Measurements from ENCODE around the gene TECPR2. TPM values are rescaled to one million over a fixed set of nuclear protein-coding genes. Genes with fewer than 3 reads are reported as not detected.

The TECPR2 gene
- total RNA-seq, 2 donors from 2014 or later: 8.4 to 16.6 TPM

- H3K27ac Mint-ChIP-seq: no peak overlapping the region
- ATAC-seq: no peak
- H3K9me3 ChIP-seq (ENCODE audit: control insufficient read depth, low read length, poor library complexity, severe bottlenecking): peaks cover 3% of the 10 kb centered on the region
These were observed 33.8 kb downstream of the TECPR2 start for GRCh38 chr14:102396521-102396920.

GRCh38 chr14:102403028-102403427 is 40.3 kb downstream of the TECPR2 start:
- H3K4me1 Mint-ChIP-seq: peaks cover 2% of the 10 kb centered on the region
- H3K9me3 ChIP-seq (ENCODE audit: control insufficient read depth, low read length, poor library complexity, severe bottlenecking): peaks cover 3% of the 10 kb centered on the region
- H3K4me3 Mint-ChIP-seq: no peak overlapping the region
- DNase-seq: no peak
- peaks cover 6% of the 10 kb centered on the region for H3K36me3 Mint-ChIP-seq (ENCODE audit: low read depth)
- H3K27ac Mint-ChIP-seq: no peak overlapping the region
- H3K27me3 Mint-ChIP-seq: no peaks in the 10 kb centered on the region
- ATAC-seq: no peak

More at GRCh38 chr14:102396521-102396920, 33.8 kb downstream of the TECPR2 start:
- H3K4me1 Mint-ChIP-seq: peaks cover 12% of the 10 kb centered on the region
- no peak overlapping the region for H3K4me3 Mint-ChIP-seq
- no peak for DNase-seq
- H3K27me3 Mint-ChIP-seq: no peaks in the 10 kb centered on the region
- peaks cover 2% of the 10 kb centered on the region for H3K36me3 Mint-ChIP-seq (ENCODE audit: low read depth)

GRCh38 chr14:102407258-102407657 is 44.5 kb downstream of the TECPR2 start:
- Mint-ChIP-seq H3K4me3 (no peak overlapping the region), H3K36me3 (ENCODE audit: low read depth) (peaks cover 5% of the 10 kb centered on the region), H3K27me3 (no peaks in the 10 kb centered on the region), H3K4me1 (peaks cover 4% of the 10 kb centered on the region), H3K27ac (no peak overlapping the region)
- no peaks in the 10 kb centered on the region for H3K9me3 ChIP-seq (ENCODE audit: control insufficient read depth, low read length, poor library complexity, severe bottlenecking)
- no peak for ATAC-seq
- no peak for DNase-seq

- Mint-ChIP-seq H3K36me3 (ENCODE audit: low read depth) (no peaks in the 10 kb centered on the region), H3K27me3 (no peaks in the 10 kb centered on the region), H3K27ac (peak overlapping the region; percentile 5), H3K4me1 (peaks cover 4% of the 10 kb centered on the region), H3K4me3 (no peak overlapping the region)
- DNase-seq (no peak), ATAC-seq (no peak)
- no peaks in the 10 kb centered on the region for H3K9me3 ChIP-seq (ENCODE audit: control insufficient read depth, low read length, poor library complexity, severe bottlenecking)
These were observed 46.0 kb downstream of the TECPR2 start for GRCh38 chr14:102408724-102409123.

- ATAC-seq: no peak
- Mint-ChIP-seq H3K27me3 (no peaks in the 10 kb centered on the region), H3K4me3 (no peak overlapping the region), H3K4me1 (peaks cover 3% of the 10 kb centered on the region), H3K36me3 (ENCODE audit: low read depth) (peaks cover 3% of the 10 kb centered on the region), H3K27ac (no peak overlapping the region)
- DNase-seq: no peak
- H3K9me3 ChIP-seq (ENCODE audit: control insufficient read depth, low read length, poor library complexity, severe bottlenecking): no peaks in the 10 kb centered on the region
These were observed 52.9 kb downstream of the TECPR2 start for GRCh38 chr14:102415671-102416070.

- H3K4me3 Mint-ChIP-seq: no peak overlapping the region
- H3K27ac Mint-ChIP-seq: peak overlapping the region; percentile 65
- DNase-seq: no peak
These were observed 54.3 kb downstream of the TECPR2 start for GRCh38 chr14:102417001-102417431.

GRCh38 chr14:102417646-102418045 is 54.9 kb downstream of the TECPR2 start:
- Mint-ChIP-seq H3K36me3 (ENCODE audit: low read depth) (peaks cover 3% of the 10 kb centered on the region), H3K27ac (peak overlapping the region; percentile 65), H3K4me1 (peaks cover 3% of the 10 kb centered on the region)

More at GRCh38 chr14:102417001-102417431, 54.3 kb downstream of the TECPR2 start:
- H3K36me3 Mint-ChIP-seq (ENCODE audit: low read depth): peaks cover 3% of the 10 kb centered on the region
- H3K4me1 Mint-ChIP-seq: peaks cover 3% of the 10 kb centered on the region
- H3K27me3 Mint-ChIP-seq: no peaks in the 10 kb centered on the region
- no peak for ATAC-seq
- no peaks in the 10 kb centered on the region for H3K9me3 ChIP-seq (ENCODE audit: control insufficient read depth, low read length, poor library complexity, severe bottlenecking)

GRCh38 chr14:102418169-102418852 is 55.6 kb downstream of the TECPR2 start:
- Mint-ChIP-seq H3K27me3 (no peaks in the 10 kb centered on the region), H3K4me3 (no peak overlapping the region), H3K4me1 (peaks cover 3% of the 10 kb centered on the region), H3K27ac (no peak overlapping the region), H3K36me3 (ENCODE audit: low read depth) (peaks cover 3% of the 10 kb centered on the region)
- ATAC-seq (no peak), DNase-seq (no peak)
- no peaks in the 10 kb centered on the region for H3K9me3 ChIP-seq (ENCODE audit: control insufficient read depth, low read length, poor library complexity, severe bottlenecking)

More at GRCh38 chr14:102417646-102418045, 54.9 kb downstream of the TECPR2 start:
- Mint-ChIP-seq H3K27me3 (no peaks in the 10 kb centered on the region), H3K4me3 (no peak overlapping the region)
- ATAC-seq (no peak), DNase-seq (no peak)
- H3K9me3 ChIP-seq (ENCODE audit: control insufficient read depth, low read length, poor library complexity, severe bottlenecking): no peaks in the 10 kb centered on the region

GRCh38 chr14:102418853-102419240 is 56.1 kb downstream of the TECPR2 start:
- Mint-ChIP-seq H3K4me1 (peaks cover 3% of the 10 kb centered on the region), H3K36me3 (ENCODE audit: low read depth) (peaks cover 3% of the 10 kb centered on the region), H3K27me3 (no peaks in the 10 kb centered on the region), H3K27ac (no peak overlapping the region), H3K4me3 (no peak overlapping the region)
- no peaks in the 10 kb centered on the region for H3K9me3 ChIP-seq (ENCODE audit: control insufficient read depth, low read length, poor library complexity, severe bottlenecking)
- no peak for ATAC-seq
- DNase-seq: no peak

- no peaks in the 10 kb centered on the region for H3K27me3 Mint-ChIP-seq
- ATAC-seq (no peak), DNase-seq (no peak)
- peaks cover 3% of the 10 kb centered on the region for H3K36me3 Mint-ChIP-seq (ENCODE audit: low read depth)
- no peaks in the 10 kb centered on the region for H3K9me3 ChIP-seq (ENCODE audit: control insufficient read depth, low read length, poor library complexity, severe bottlenecking)
- H3K4me1 Mint-ChIP-seq: peaks cover 3% of the 10 kb centered on the region
- H3K4me3 Mint-ChIP-seq: no peak overlapping the region
- H3K27ac Mint-ChIP-seq: no peak overlapping the region
These were observed 56.5 kb downstream of the TECPR2 start for GRCh38 chr14:102419276-102419675.

- peaks cover 3% of the 10 kb centered on the region for H3K4me1 Mint-ChIP-seq
- H3K27me3 Mint-ChIP-seq: no peaks in the 10 kb centered on the region
- no peak overlapping the region for H3K4me3 Mint-ChIP-seq
- H3K27ac Mint-ChIP-seq: no peak overlapping the region
- H3K36me3 Mint-ChIP-seq (ENCODE audit: low read depth): peaks cover 3% of the 10 kb centered on the region
- H3K9me3 ChIP-seq (ENCODE audit: control insufficient read depth, low read length, poor library complexity, severe bottlenecking): no peaks in the 10 kb centered on the region
- DNase-seq: no peak
- no peak for ATAC-seq
These were observed 57.0 kb downstream of the TECPR2 start for GRCh38 chr14:102419716-102420115.

GRCh38 chr14:102421411-102422057 is 58.8 kb downstream of the TECPR2 start:
- no peak overlapping the region for H3K4me3 Mint-ChIP-seq
- H3K27me3 Mint-ChIP-seq: no peaks in the 10 kb centered on the region
- DNase-seq (no peak), ATAC-seq (no peak)
- no peak overlapping the region for H3K27ac Mint-ChIP-seq
- no peaks in the 10 kb centered on the region for H3K36me3 Mint-ChIP-seq (ENCODE audit: low read depth)
- H3K4me1 Mint-ChIP-seq: peaks cover 3% of the 10 kb centered on the region
- H3K9me3 ChIP-seq (ENCODE audit: control insufficient read depth, low read length, poor library complexity, severe bottlenecking): no peaks in the 10 kb centered on the region

GRCh38 chr14:102424520-102424919 is 61.8 kb downstream of the TECPR2 start:
- no peaks in the 10 kb centered on the region for H3K4me1 Mint-ChIP-seq
- no peak overlapping the region for H3K27ac Mint-ChIP-seq
- H3K27me3 Mint-ChIP-seq: no peaks in the 10 kb centered on the region
- no peaks in the 10 kb centered on the region for H3K9me3 ChIP-seq (ENCODE audit: control insufficient read depth, low read length, poor library complexity, severe bottlenecking)
- no peak for DNase-seq
- H3K36me3 Mint-ChIP-seq (ENCODE audit: low read depth): no peaks in the 10 kb centered on the region
- no peak for ATAC-seq
- no peak overlapping the region for H3K4me3 Mint-ChIP-seq

- no peak for DNase-seq
- Mint-ChIP-seq H3K27ac (no peak overlapping the region), H3K27me3 (no peaks in the 10 kb centered on the region), H3K36me3 (ENCODE audit: low read depth) (no peaks in the 10 kb centered on the region), H3K4me3 (no peak overlapping the region), H3K4me1 (no peaks in the 10 kb centered on the region)
- H3K9me3 ChIP-seq (ENCODE audit: control insufficient read depth, low read length, poor library complexity, severe bottlenecking): no peaks in the 10 kb centered on the region
- no peak for ATAC-seq
These were observed 62.2 kb downstream of the TECPR2 start for GRCh38 chr14:102424923-102425322.
